Activated CD8-positive, alpha-beta memory T cell treated with anti-CD3 and anti-CD28 coated beads for 48 hours (primary cell): ENCODE measurements around the gene ABHD17B.
"Not testable (repeated sequence)": the region's sequence is repeated elsewhere in the genome, so short reads cannot be mapped to it uniquely, and the experiment has no call there.

ENCODE experiments used
- DNase-seq, 3 experiments: peaks; one replicate each; pipeline ENCODE4 v3.0.0-alpha.2; 2020; ENCODE audit warnings: low read depth in 2 of 3, low spot score in 2 of 3

Gene ABHD17B

GRCh38 chr9:71911061-71911907 is at the start of gene ABHD17B, which contains the start of gene C9orf85:
Gene ABHD17B (minus strand): TSS chr9:71911193. CDS start chr9:71875080, 36,113 bp downstream.
Gene C9orf85 (plus strand): TSS chr9:71911639. CDS start chr9:71911735, 96 bp downstream.
- peak; percentile 79 to 90 (median 86) for DNase-seq

- DNase-seq = no peak
Observed at GRCh38 chr9:71955300-71955915, 44.4 kb upstream of the ABHD17B start.

DNA sequence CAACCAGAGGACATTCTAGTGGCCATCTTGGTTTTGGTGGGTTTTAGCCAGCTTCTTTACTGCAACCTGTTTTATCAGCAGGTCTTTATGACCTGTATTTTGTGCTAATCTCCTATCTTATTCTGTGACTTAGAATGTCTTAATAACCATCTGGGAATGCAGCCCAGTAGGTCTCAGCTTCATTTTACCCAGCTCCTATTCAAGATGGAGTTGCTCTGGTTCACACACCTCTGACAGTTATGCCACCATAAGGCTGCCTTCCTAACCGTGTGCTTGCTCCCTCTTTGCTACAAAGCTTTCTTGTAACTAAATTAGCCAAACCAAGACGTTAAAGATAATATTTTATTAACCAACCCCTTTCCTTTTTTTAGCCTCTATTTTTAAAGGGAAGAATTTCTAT is 43.7 kb upstream of the ABHD17B start:
- DNase-seq = not testable (repeated sequence)

DNA sequence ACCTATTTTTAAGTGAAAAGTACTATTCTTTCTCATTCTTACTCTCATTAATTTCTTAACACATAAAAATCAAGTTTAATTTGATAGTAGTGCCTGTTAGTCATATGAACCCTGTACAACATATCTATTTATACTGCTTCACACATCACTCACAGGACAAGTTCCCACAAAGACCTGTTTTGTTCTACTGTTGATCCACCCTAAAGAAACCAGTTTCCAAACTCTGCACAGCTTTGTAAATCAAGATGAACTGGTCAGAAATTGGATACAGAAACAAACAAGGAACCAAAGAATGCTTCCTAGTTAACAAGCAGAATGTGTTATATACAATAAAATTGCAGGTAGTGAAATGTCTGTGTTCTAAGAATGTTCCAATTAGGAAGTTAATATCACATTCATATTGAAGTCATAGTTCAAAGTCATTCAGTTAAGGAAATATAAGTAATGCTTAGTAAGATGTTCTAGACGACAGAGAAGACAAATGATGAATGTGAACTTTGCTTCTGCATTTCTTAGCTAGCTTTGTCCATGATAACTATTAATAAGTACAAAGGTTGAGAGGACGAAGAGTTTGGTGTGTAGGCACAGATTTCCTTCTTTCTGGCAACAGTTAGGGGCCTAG is 33.9 kb upstream of the ABHD17B start:
- DNase-seq = no peak

DNA sequence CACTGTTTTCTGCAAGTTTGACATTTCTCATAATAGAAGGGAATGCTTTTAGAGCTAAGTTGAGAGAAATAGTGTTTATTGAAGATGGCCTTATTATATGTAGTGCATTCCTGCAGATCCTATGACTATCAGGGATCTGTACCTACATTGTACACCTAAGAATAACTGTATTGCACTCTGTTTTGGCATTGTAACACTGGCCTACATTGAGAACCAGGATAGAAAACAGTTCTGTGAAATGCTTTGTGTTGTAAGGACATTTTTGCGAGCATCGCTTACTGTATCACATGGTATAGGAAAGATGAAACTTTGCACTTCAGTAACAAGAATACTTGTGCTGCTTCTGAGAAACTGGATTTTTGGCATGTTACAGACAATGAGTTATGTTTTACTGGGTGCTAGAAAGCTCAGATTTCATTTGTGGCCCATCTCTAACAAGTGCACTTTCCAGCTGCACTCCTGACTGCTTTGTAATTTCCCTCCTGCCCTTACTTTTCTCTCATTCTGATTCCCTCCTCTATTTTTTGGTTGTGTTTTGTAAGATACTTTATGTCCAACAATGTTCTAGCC is 31.1 kb upstream of the ABHD17B start:
- no peak for DNase-seq

DNA sequence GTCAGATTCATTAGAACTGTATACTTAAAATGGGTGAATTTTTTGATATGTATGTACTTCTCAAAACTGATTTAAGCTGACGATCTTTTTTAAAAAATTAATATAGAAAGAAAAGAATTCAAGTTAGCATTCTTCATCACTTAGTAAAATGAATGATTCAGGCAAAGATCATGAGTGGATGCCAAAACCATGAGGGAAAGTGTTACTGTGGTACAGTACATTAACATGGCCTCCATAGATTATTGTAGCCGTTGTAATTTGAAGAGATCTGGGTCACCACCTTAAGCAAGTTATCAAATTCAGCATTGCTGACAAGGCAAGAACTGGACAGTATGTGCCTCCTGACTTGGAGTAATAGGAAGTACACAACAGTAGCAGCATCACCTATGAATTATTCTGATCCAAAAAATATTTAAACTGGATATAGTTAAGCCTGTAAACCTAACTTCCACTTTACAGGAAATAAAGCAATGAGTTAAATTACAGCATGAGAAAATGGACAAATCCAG is 30.1 kb upstream of the ABHD17B start:
- DNase-seq = no peak

DNA sequence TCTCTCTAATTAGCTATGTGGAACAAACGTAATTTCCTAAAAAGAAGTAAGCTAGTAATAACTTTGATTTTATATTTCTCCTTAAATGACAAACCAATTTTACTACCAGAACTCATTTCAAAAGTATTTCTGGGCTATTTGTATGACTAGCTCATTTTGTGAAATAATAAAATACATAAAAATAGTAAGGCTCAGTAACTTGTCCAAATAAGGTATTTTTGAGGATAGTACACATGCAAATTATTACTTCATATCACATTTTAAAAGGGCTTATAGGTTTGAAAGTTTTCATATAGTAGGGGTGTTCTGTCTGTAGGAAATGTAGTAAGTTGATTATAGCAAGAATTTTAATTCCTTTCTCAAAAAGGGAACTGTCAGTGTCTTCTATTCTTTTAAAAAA is 26.9 kb upstream of the ABHD17B start:
- DNase-seq = no peak

- DNase-seq = no peak
Observed at GRCh38 chr9:71937070-71937625, 26.2 kb upstream of the ABHD17B start.

GRCh38 chr9:71936066-71936465 is 25.1 kb upstream of the ABHD17B start:
- no peak for DNase-seq

GRCh38 chr9:71931166-71931565 is 20.2 kb upstream of the ABHD17B start:
- no peak for DNase-seq

- DNase-seq = no peak
Observed at GRCh38 chr9:71929791-71930440, 18.9 kb upstream of the ABHD17B start.

DNA sequence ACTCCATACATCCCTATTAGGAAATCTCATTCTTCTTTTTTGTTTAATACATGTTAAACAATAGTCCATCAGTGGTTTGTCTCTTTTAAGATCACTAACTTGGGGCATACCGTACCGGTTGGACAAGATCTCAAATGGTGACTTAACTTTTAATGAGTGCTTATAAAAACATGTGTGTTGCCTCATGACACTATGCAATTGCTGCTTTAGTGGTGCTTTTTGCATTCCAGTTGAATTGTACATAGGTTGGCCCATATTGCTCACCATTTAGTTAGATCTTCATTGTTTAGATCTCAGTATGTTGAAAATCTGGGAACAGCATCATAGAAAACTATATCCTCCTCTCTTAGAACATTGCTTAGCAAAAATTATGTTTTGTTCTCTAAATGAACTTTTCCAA is 18.2 kb upstream of the ABHD17B start:
- no peak for DNase-seq

DNA sequence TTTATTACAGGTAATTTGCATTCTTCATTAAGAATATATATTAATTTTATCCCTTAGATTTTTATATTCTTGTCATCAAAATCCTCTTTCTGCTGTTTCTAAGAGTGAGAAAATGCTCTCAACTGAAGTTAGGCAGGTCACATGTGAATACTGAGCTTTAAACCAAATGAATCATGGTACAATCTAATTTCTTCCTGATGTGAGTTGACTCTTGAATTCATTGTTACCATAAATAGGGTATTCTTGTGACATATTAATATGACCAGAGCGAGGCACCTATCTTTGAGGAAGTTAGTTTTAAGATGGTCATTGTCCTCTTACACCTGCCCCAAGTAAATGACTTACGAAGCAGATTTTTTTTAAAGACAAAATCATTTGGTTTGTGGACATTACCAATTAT is 17.8 kb upstream of the ABHD17B start:
- DNase-seq = no peak

- DNase-seq = no peak
Observed at GRCh38 chr9:71928376-71928775, 17.4 kb upstream of the ABHD17B start.

- DNase-seq = no peak
Observed at GRCh38 chr9:71925834-71926233, 14.8 kb upstream of the ABHD17B start.

DNA sequence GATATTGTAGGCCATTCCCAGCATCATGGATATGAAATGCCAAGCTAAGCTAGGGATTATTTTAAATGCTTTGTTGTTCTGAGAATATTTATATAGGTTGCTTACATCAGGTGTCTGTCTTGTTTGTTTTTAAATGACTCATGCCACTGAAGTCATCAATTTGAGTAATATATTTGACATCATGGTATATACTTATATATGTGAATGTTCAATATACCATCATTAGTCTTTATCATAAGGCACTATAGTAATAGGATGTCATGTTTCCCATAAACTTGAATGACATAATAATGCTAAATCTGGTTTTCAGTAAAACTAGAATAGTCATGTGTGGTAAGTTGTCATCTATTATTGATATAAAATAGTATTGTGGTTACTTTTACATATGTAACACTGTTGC is 13.6 kb upstream of the ABHD17B start:
- no peak for DNase-seq

DNA sequence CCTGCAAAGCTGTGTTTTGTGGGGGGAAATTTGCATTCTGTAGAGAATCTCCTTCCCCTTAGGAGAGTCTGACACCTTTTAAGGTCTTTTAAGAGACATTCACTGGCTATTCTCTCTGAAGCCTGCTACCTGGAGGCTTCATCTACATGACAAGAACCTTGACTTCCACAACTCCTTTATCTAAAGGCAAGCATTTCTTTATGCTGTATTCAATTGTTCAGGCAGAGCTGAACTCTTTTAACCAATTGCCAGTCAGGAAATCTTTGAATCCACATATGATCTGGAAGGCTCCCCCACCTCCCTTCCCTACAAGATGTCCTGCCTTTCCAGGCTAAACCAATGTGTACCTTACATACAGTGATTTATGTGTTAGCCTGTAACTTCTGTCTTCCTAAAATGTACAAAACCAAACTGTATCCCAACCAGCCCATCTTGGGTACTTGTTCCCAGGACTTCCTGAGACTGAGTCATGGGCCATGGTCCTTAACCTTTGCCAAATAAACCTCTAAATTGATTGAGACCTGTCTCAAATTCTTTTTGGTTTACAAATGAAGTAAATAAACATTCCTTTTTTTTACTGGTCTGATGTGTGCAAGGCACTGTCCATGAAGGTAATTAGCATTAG is 10.3 kb upstream of the ABHD17B start:
- no peak for DNase-seq

- no peak for DNase-seq
Observed at GRCh38 chr9:71920456-71921189, 9.6 kb upstream of the ABHD17B start.

DNA sequence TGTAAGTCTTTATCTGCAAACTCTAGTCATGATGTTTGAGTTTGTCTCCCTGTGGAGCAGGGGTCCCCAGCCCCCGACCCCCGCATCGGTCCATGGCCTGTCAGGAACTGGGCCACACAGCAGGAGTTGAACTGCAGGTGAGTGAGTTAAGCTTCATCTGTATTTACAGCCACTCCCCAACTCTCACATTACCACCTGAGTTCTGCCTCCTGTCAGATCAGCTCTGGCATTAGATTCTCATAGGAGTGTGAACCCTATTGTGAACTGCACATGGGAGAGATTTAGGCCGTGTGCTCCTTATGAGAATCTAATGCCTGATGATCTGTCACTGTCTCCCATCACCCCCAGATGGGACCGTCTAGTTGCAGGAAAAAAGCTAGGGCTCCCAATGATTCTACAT is 7.4 kb upstream of the ABHD17B start:
- DNase-seq = no peak
